IMR-90 (cell line): ENCODE data around the gene ARHGAP21. TPM values are rescaled to one million over a fixed set of nuclear protein-coding genes. Genes with fewer than 3 reads are reported as not detected.

ENCODE experiments used
- NFE2L2 ChIP-seq: fragments of 150-350 bp; IDR thresholded peaks from 2 replicates; pipeline ENCODE4 v1.6.1; 2016; ENCODE audit warnings: low read depth, mild to moderate bottlenecking, low read length
- POLR2A ChIP-seq: IDR thresholded peaks from 2 replicates; pipeline ENCODE4 v1.6.1; 2012; ENCODE audit warnings: mild to moderate bottlenecking, low read depth, low read length
- polyA plus RNA-seq, 3 experiments: library from polyadenylated mRNA; depleted of rRNA; stranded (reverse); fragments of >200 nt; gene quantifications; 2 replicates each; pipeline ENCODE4 v1.2.3, GENCODE V29; 2012; ENCODE audit warnings: low replicate concordance in 1 of 3
- total RNA-seq: library from RNA; depleted of rRNA; stranded (reverse); fragments of >200 nt; gene quantifications from 2 replicates; pipeline ENCODE4 v1.2.3, GENCODE V29; 2012
- TF ChIP-seq, protein P1 (sequence below): conservative IDR thresholded peaks from 2 replicates; pipeline ENCODE4 v1.5.1; 2012; ENCODE audit warnings: mild to moderate bottlenecking, low read depth, low read length, improper control_type of control experiment

ARHGAP21 gene
- total and polyA plus RNA-seq, 2 of the 4 experiments (the other 2 are of a cell fraction) = 43.3 to 94.3 TPM

DNA sequence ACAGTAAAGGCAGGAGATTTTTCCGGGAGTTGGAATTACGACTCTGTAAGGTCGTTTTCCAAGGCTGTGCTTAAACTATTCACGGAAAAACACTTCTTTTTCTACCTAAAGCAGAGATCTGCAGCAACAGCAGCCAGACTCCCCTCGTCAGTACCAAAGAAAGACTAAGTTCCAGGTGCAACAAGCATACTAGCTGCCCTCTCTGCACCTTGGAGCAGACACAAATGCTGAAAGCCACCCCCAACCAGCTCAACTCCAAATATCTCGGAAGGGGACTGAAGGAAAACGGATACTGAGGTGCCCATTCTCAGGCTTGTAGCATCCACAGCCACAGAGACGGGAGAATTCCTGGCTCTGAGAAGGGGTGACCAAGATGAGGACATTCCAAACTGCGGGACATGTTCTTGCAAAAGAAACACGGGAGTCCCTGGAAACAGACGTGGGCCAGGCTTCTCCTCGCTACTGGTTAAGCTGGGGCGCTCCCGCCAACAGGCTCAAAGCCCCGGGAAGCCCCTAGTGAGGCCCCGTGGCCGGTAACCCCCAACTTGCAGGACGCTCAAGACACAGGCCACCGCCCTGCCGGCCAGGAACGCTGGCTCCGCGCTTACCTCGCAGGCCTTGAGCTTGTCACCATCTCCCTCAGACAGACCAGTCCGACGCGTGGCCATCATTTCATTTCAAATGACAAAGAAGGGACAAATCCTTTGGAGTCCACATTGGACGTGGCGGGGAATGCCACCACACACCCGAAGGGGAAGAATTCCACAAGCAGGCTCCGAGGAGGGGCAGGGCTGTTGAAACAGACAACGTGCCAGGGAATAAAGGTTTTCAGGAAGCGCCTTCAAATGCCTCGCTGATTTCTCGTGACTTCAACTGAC is 2.2 kb downstream of the ARHGAP21 start (continued):
- TF ChIP-seq, protein P1, sequence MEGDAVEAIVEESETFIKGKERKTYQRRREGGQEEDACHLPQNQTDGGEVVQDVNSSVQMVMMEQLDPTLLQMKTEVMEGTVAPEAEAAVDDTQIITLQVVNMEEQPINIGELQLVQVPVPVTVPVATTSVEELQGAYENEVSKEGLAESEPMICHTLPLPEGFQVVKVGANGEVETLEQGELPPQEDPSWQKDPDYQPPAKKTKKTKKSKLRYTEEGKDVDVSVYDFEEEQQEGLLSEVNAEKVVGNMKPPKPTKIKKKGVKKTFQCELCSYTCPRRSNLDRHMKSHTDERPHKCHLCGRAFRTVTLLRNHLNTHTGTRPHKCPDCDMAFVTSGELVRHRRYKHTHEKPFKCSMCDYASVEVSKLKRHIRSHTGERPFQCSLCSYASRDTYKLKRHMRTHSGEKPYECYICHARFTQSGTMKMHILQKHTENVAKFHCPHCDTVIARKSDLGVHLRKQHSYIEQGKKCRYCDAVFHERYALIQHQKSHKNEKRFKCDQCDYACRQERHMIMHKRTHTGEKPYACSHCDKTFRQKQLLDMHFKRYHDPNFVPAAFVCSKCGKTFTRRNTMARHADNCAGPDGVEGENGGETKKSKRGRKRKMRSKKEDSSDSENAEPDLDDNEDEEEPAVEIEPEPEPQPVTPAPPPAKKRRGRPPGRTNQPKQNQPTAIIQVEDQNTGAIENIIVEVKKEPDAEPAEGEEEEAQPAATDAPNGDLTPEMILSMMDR = no peak
- TF ChIP-seq NFE2L2 = no peak
- TF ChIP-seq POLR2A = no peak
